ENCODE data around the gene FOXJ3. TPM values are rescaled to one million over a fixed set of nuclear protein-coding genes. Genes with fewer than 3 reads are reported as not detected.

The FOXJ3 gene
- total and polyA plus RNA-seq, 2 of the 8 experiments (the other 6 are each of a cell fraction or from before 2014, with no cell fraction given) = 48.6 to 51.9 TPM

DNA sequence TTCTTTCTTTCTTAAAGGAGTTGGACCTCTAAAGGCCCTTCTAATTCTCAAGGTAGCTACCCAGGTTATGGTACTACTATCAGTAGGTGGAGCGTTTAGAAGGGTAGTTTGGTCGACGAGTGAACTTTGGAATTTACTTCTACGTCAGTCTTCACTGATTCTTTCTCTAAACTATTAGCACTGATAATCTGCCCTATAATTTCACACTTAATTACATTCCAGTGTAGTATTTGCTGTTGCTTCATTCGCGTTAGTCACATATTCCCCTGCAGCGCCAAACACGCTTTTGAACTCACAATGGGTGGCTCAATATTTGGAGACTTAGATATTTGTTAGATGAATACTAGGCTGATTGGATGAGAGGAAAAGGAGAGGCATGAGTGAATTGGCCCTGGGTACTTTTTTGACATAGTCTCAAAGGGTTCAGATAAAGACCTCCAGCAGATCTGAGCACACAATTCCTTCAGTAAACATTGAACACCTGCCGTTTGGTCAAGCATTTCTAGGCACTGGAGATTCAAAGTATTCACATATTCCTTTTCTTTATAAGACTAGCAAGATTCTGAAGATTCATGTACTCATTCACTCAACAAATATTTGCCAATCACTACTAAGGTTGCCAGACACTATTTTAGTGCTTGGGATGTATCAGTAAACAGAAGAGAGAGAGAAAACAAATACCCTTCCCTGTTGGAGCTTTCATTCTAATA is 929 bp upstream of the FOXJ3 start:
- H3K56ac ChIP-seq (replicated peaks; ENCODE audit: insufficient read length, low read depth, low read length) = peak overlapping the region; percentile 59
- no peak overlapping the region for H3K23ac ChIP-seq (ENCODE audit: insufficient read length)
- DNase-seq (ENCODE audit: low read depth in 1 of 2, low spot score in 2 of 2) = no peak
- no peak overlapping the region for H3K4ac ChIP-seq (replicated peaks; ENCODE audit: insufficient read length, low read depth, low read length)
- H3K18ac ChIP-seq (ENCODE audit: extremely low read depth, low read length) = no peak overlapping the region
- H3K23me2 ChIP-seq (ENCODE audit: low read depth, low read length) = peaks cover 7% of the 10 kb centered on the region
- H3K4me2 ChIP-seq (ENCODE audit: insufficient read depth in 1 of 2, low read depth in 2 of 2, low read length in 2 of 2) = peak overlapping the region; percentile 64 to 71
- H3K9ac ChIP-seq (replicated peaks in 1 of 4; ENCODE audit: extremely low read depth in 1 of 4, low read depth in 3 of 4, low read length in 3 of 4) = peak overlapping the region in 3 of 4 experiments; percentile 60 to 77 (median 72); a peak in 5 of 7 replicates
- H3K4me1 ChIP-seq (replicated peaks in 1 of 4; ENCODE audit: control insufficient read depth in 3 of 4, insufficient read depth in 4 of 4, low read length in 3 of 4) = peaks cover 2 to 9% (median 5%) of the 10 kb centered on the region in 4 experiments; a peak in 6 of 7 replicates
- no peaks in the 10 kb centered on the region for H3K79me1 ChIP-seq (ENCODE audit: low read depth, low read length)
- no peak overlapping the region for H2BK120ac ChIP-seq (replicated peaks; ENCODE audit: low read depth, low read length)
- no peak overlapping the region for H2BK12ac ChIP-seq (ENCODE audit: low read depth, low read length)
- H4K91ac ChIP-seq (replicated peaks; ENCODE audit: insufficient read length, low read length) = peak overlapping the region; percentile 57
- no peak for FAIRE-seq
- WGBS, 2 experiments (ENCODE audit: extremely low coverage in 1 of 2, insufficient coverage in 1 of 2, insufficient read length in 1 of 2, insufficient replicate concordance in 2 of 2, low coverage in 1 of 2, low lambda C conversion rate in 2 of 2, missing lambda C conversion rate in 1 of 2) = 18% methylated on average over 9 of the region's 9 CpGs; no CpG with 5 or more reads in 1 of the 2 experiments
- CTCF ChIA-PET (ENCODE audit: partially characterized antibody) = interaction anchor here (0.9 kb wide), 1 partner anchor 161 kb away, joined by 3 read pairs; no protein-coding TSS in a partner anchor
- no peak overlapping the region for H2AK5ac ChIP-seq (ENCODE audit: low read depth, low read length)
- H3K9me3 ChIP-seq (ENCODE audit: insufficient read depth in 2 of 2, low read depth in 1 of 2, low read length in 1 of 2) = no peaks in the 10 kb centered on the region
- H3K36me3 ChIP-seq (ENCODE audit: control insufficient read depth in 2 of 4, insufficient read depth in 4 of 4, low read length in 3 of 4) = no peaks in the 10 kb centered on the region
- H4K8ac ChIP-seq (ENCODE audit: extremely low read depth, insufficient read depth, low read length) = no peak overlapping the region
- POLR2A ChIA-PET (ENCODE audit: partially characterized antibody) = interaction anchor here (0.7 to 0.9 kb wide), 3 partner anchors 346 to 844 kb away, joined by 3 read pairs; partner anchors contain the start of gene YBX1
- peak overlapping the region; percentile 78 for H3K27ac ChIP-seq (ENCODE audit: low read depth, low read length)
- peak overlapping the region; percentile 65 to 94 (median 82) for H3K4me3 ChIP-seq (ENCODE audit: extremely low read depth in 1 of 4, insufficient read depth in 2 of 4, low read depth in 3 of 4, low read length in 4 of 4)
- H3K79me2 ChIP-seq (ENCODE audit: control insufficient read depth in 1 of 2, insufficient read depth in 2 of 2, low read length in 2 of 2) = peaks cover 25 to 36% of the 10 kb centered on the region in 2 experiments
- no peak overlapping the region for H3K14ac ChIP-seq (ENCODE audit: insufficient read length)
- peak overlapping the region; percentile 57 for H4K5ac ChIP-seq (ENCODE audit: insufficient read length, low read depth, low read length)
- H4K20me1 ChIP-seq (replicated peaks in 1 of 2; ENCODE audit: control insufficient read depth in 1 of 2, insufficient read depth in 2 of 2, low read length in 2 of 2) = peaks cover 0 to 8% of the 10 kb centered on the region in 2 experiments
- TF ChIP-seq TEAD4 (IDR thresholded peaks at IDR 0.05; ENCODE audit: low read depth, low read length) (no peak), PHF8 (conservative IDR thresholded peaks at IDR 0.05; ENCODE audit: low read depth, low read length) (0 out of 2 replicates have a peak, but pooled peaks have one; percentile 15)
- H2AFZ ChIP-seq (ENCODE audit: low read length) = 0 out of 2 replicates have a peak overlapping the region, but pooled peaks have one; percentile 46
- no peak overlapping the region for H2BK5ac ChIP-seq (ENCODE audit: low read depth, low read length)
- no peak overlapping the region for H2BK20ac ChIP-seq (ENCODE audit: low read length)
- H2BK15ac ChIP-seq (ENCODE audit: low read length) = no peak overlapping the region
- H3K27me3 ChIP-seq (replicated peaks in 1 of 4; ENCODE audit: control insufficient read depth in 3 of 4, extremely low read depth in 1 of 4, insufficient read depth in 3 of 4, low read length in 3 of 4) = no peaks in the 10 kb centered on the region

Data from H1 (cell line).